ENCODE measurements around the gene PHF21B. TPM values are rescaled to one million over a fixed set of nuclear protein-coding genes. Genes with fewer than 3 reads are reported as not detected.
"Not testable (repeated sequence)": the region's sequence is repeated elsewhere in the genome, so short reads cannot be mapped to it uniquely, and the experiment has no call there.

The PHF21B gene
- polyA plus RNA-seq, 4 donors = 0.09 to 0.16 TPM; not detected in 2

- Histone ChIP-seq H3K4me1 (ENCODE audit: control insufficient read depth in 3 of 3, insufficient read depth in 2 of 3, low read depth in 1 of 3, low read length in 2 of 3) (no peaks in the 10 kb centered on the region), H3K27ac (ENCODE audit: low read depth in 1 of 3, low read length in 2 of 3) (no peak overlapping the region), H3K27me3 (ENCODE audit: control insufficient read depth in 3 of 3, insufficient read depth in 3 of 3, low read length in 3 of 3) (no peaks in the 10 kb centered on the region), H3K4me3 (ENCODE audit: low read depth in 1 of 3, low read length in 3 of 3) (no peak overlapping the region), H3K36me3 (ENCODE audit: control insufficient read depth in 3 of 3, insufficient read depth in 2 of 3, low read depth in 1 of 3, low read length in 3 of 3) (no peaks in the 10 kb centered on the region), H3K9me3 (ENCODE audit: control insufficient read depth in 2 of 2, insufficient read depth in 1 of 2, low read depth in 1 of 2, low read length in 1 of 2) (no peaks in the 10 kb centered on the region)
- 85 to 89% (median 88%) methylated on average over 9 of the region's 9 CpGs for WGBS, 3 donors
- FAIRE-seq (no peak), DNase-seq (no peak)
Observed at GRCh38 chr22:44969817-44970216, 40.0 kb downstream of the PHF21B start.

- Histone ChIP-seq H3K36me3 (ENCODE audit: control insufficient read depth in 3 of 3, insufficient read depth in 2 of 3, low read depth in 1 of 3, low read length in 3 of 3) (no peaks in the 10 kb centered on the region), H3K4me1 (ENCODE audit: control insufficient read depth in 3 of 3, insufficient read depth in 2 of 3, low read depth in 1 of 3, low read length in 2 of 3) (no peaks in the 10 kb centered on the region), H3K27me3 (ENCODE audit: control insufficient read depth in 3 of 3, insufficient read depth in 3 of 3, low read length in 3 of 3) (no peaks in the 10 kb centered on the region), H3K9me3 (ENCODE audit: control insufficient read depth in 2 of 2, insufficient read depth in 1 of 2, low read depth in 1 of 2, low read length in 1 of 2) (no peaks in the 10 kb centered on the region), H3K4me3 (ENCODE audit: low read depth in 1 of 3, low read length in 3 of 3) (no peak overlapping the region), H3K27ac (ENCODE audit: low read depth in 1 of 3, low read length in 2 of 3) (no peak overlapping the region)
- FAIRE-seq (no peak), DNase-seq (no peak)
- WGBS, 3 donors = 76 to 84% (median 77%) methylated on average over 7 of the region's 7 CpGs
Observed at GRCh38 chr22:44968736-44969135, 41.1 kb downstream of the PHF21B start.

- 73 to 83% (median 83%) methylated on average over 6 of the region's 6 CpGs for WGBS, 3 donors
- no peak overlapping the region for H3K27ac ChIP-seq (ENCODE audit: low read depth in 1 of 3, low read length in 2 of 3)
- H3K9me3 ChIP-seq (ENCODE audit: control insufficient read depth in 2 of 2, insufficient read depth in 1 of 2, low read depth in 1 of 2, low read length in 1 of 2) = no peaks in the 10 kb centered on the region
- DNase-seq (no peak), FAIRE-seq (no peak)
- no peaks in the 10 kb centered on the region for H3K27me3 ChIP-seq (ENCODE audit: control insufficient read depth in 3 of 3, insufficient read depth in 3 of 3, low read length in 3 of 3)
- no peaks in the 10 kb centered on the region for H3K36me3 ChIP-seq (ENCODE audit: control insufficient read depth in 3 of 3, insufficient read depth in 2 of 3, low read depth in 1 of 3, low read length in 3 of 3)
- no peak overlapping the region for H3K4me3 ChIP-seq (ENCODE audit: low read depth in 1 of 3, low read length in 3 of 3)
- no peaks in the 10 kb centered on the region for H3K4me1 ChIP-seq (ENCODE audit: control insufficient read depth in 3 of 3, insufficient read depth in 2 of 3, low read depth in 1 of 3, low read length in 2 of 3)
Observed at GRCh38 chr22:44965171-44965570, 44.6 kb downstream of the PHF21B start.

- H3K9me3 ChIP-seq (ENCODE audit: control insufficient read depth in 2 of 2, insufficient read depth in 1 of 2, low read depth in 1 of 2, low read length in 1 of 2) = no peaks in the 10 kb centered on the region
- no peak overlapping the region for H3K4me3 ChIP-seq (ENCODE audit: low read depth in 1 of 3, low read length in 3 of 3)
- 63 to 82% (median 70%) methylated on average over 6 of the region's 6 CpGs for WGBS, 3 donors
- H3K27me3 ChIP-seq (ENCODE audit: control insufficient read depth in 3 of 3, insufficient read depth in 3 of 3, low read length in 3 of 3) = no peaks in the 10 kb centered on the region
- no peaks in the 10 kb centered on the region for H3K4me1 ChIP-seq (ENCODE audit: control insufficient read depth in 3 of 3, insufficient read depth in 2 of 3, low read depth in 1 of 3, low read length in 2 of 3)
- no peaks in the 10 kb centered on the region for H3K36me3 ChIP-seq (ENCODE audit: control insufficient read depth in 3 of 3, insufficient read depth in 2 of 3, low read depth in 1 of 3, low read length in 3 of 3)
- H3K27ac ChIP-seq (ENCODE audit: low read depth in 1 of 3, low read length in 2 of 3) = no peak overlapping the region
- DNase-seq (no peak), FAIRE-seq (no peak)
Observed at GRCh38 chr22:44964722-44965078, 45.1 kb downstream of the PHF21B start.

- DNase-seq (no peak), FAIRE-seq (no peak)
- 65 to 66% (median 65%) methylated on average over 20 of the region's 20 CpGs for WGBS, 3 donors
- Histone ChIP-seq H3K27ac (ENCODE audit: low read depth in 1 of 3, low read length in 2 of 3) (no peak overlapping the region), H3K4me3 (ENCODE audit: low read depth in 1 of 3, low read length in 3 of 3) (no peak overlapping the region), H3K36me3 (ENCODE audit: control insufficient read depth in 3 of 3, insufficient read depth in 2 of 3, low read depth in 1 of 3, low read length in 3 of 3) (no peaks in the 10 kb centered on the region), H3K4me1 (ENCODE audit: control insufficient read depth in 3 of 3, insufficient read depth in 2 of 3, low read depth in 1 of 3, low read length in 2 of 3) (no peaks in the 10 kb centered on the region), H3K27me3 (ENCODE audit: control insufficient read depth in 3 of 3, insufficient read depth in 3 of 3, low read length in 3 of 3) (peaks cover 0 to 2% (median 0%) of the 10 kb centered on the region in 3 donors), H3K9me3 (ENCODE audit: control insufficient read depth in 2 of 2, insufficient read depth in 1 of 2, low read depth in 1 of 2, low read length in 1 of 2) (no peaks in the 10 kb centered on the region)
Observed at GRCh38 chr22:44963832-44964721, 45.7 kb downstream of the PHF21B start.

- Histone ChIP-seq H3K4me3 (ENCODE audit: low read depth in 1 of 3, low read length in 3 of 3) (no peak overlapping the region), H3K9me3 (ENCODE audit: control insufficient read depth in 2 of 2, insufficient read depth in 1 of 2, low read depth in 1 of 2, low read length in 1 of 2) (no peaks in the 10 kb centered on the region), H3K27ac (ENCODE audit: low read depth in 1 of 3, low read length in 2 of 3) (no peak overlapping the region), H3K4me1 (ENCODE audit: control insufficient read depth in 3 of 3, insufficient read depth in 2 of 3, low read depth in 1 of 3, low read length in 2 of 3) (no peaks in the 10 kb centered on the region), H3K27me3 (ENCODE audit: control insufficient read depth in 3 of 3, insufficient read depth in 3 of 3, low read length in 3 of 3) (peaks cover 0 to 2% (median 0%) of the 10 kb centered on the region in 3 donors), H3K36me3 (ENCODE audit: control insufficient read depth in 3 of 3, insufficient read depth in 2 of 3, low read depth in 1 of 3, low read length in 3 of 3) (no peaks in the 10 kb centered on the region)
- no peak for DNase-seq
- 77 to 85% (median 79%) methylated on average over 18 of the region's 18 CpGs for WGBS, 3 donors
- FAIRE-seq = no peak
Observed at GRCh38 chr22:44962741-44963454, 46.9 kb downstream of the PHF21B start.

GRCh38 chr22:44961682-44962081 lies 48.1 kb downstream of the PHF21B start:
- not testable (repeated sequence) for H3K36me3 ChIP-seq (ENCODE audit: control insufficient read depth in 3 of 3, insufficient read depth in 2 of 3, low read depth in 1 of 3, low read length in 3 of 3); H3K9me3 ChIP-seq (ENCODE audit: control insufficient read depth in 2 of 2, insufficient read depth in 1 of 2, low read depth in 1 of 2, low read length in 1 of 2); H3K27me3 ChIP-seq (ENCODE audit: control insufficient read depth in 3 of 3, insufficient read depth in 3 of 3, low read length in 3 of 3); H3K4me3 ChIP-seq (ENCODE audit: low read depth in 1 of 3, low read length in 3 of 3); H3K4me1 ChIP-seq (ENCODE audit: control insufficient read depth in 3 of 3, insufficient read depth in 2 of 3, low read depth in 1 of 3, low read length in 2 of 3); H3K27ac ChIP-seq (ENCODE audit: low read depth in 1 of 3, low read length in 2 of 3); DNase-seq; FAIRE-seq
- WGBS, 3 donors = 88 to 94% (median 91%) methylated on average over 7 of the region's 7 CpGs

- H3K9me3 ChIP-seq (ENCODE audit: control insufficient read depth in 2 of 2, insufficient read depth in 1 of 2, low read depth in 1 of 2, low read length in 1 of 2) = no peaks in the 10 kb centered on the region
- H3K4me3 ChIP-seq (ENCODE audit: low read depth in 1 of 3, low read length in 3 of 3) = no peak overlapping the region
- H3K36me3 ChIP-seq (ENCODE audit: control insufficient read depth in 3 of 3, insufficient read depth in 2 of 3, low read depth in 1 of 3, low read length in 3 of 3) = no peaks in the 10 kb centered on the region
- no peak overlapping the region for H3K27ac ChIP-seq (ENCODE audit: low read depth in 1 of 3, low read length in 2 of 3)
- no peak for FAIRE-seq
- 44 to 58% (median 57%) methylated on average over 18 of the region's 18 CpGs for WGBS, 3 donors
- no peaks in the 10 kb centered on the region for H3K4me1 ChIP-seq (ENCODE audit: control insufficient read depth in 3 of 3, insufficient read depth in 2 of 3, low read depth in 1 of 3, low read length in 2 of 3)
- H3K27me3 ChIP-seq (ENCODE audit: control insufficient read depth in 3 of 3, insufficient read depth in 3 of 3, low read length in 3 of 3) = peaks cover 0 to 2% (median 0%) of the 10 kb centered on the region in 3 donors
- no peak for DNase-seq
Observed at GRCh38 chr22:44956840-44957767, 52.7 kb downstream of the PHF21B start.

Data from small intestine (tissue), 7 donors.